ENCODE data around the gene DAD1. TPM values are rescaled to one million over a fixed set of nuclear protein-coding genes. Genes with fewer than 3 reads are reported as not detected.

The DAD1 gene
- total RNA-seq, 1 experiment from 2014 or later: 162 TPM

GRCh38 chr14:22536853-22537338, 52.1 kb downstream of the DAD1 start (continued):
- TF ChIP-seq ATF3 (IDR thresholded peaks at IDR 0.05): 0 out of 2 replicates have a peak, but pooled peaks have one; percentile 42

GRCh38 chr14:22535916-22536315, 53.1 kb downstream of the DAD1 start:
- BruUV-seq (replicated peaks): no TSS peak

More at GRCh38 chr14:22535916-22536315, 53.1 kb downstream of the DAD1 start:
- POLR2A ChIA-PET: no interaction called here
- H3K27ac ChIP-seq (ENCODE audit: low read depth, low read length): no peak overlapping the region
- DNase-seq (ENCODE audit: low read depth, low spot score): no peak
- no peaks in the 10 kb centered on the region for H3K9me3 ChIP-seq (ENCODE audit: control insufficient read depth in 1 of 2, insufficient read depth in 1 of 2, low read depth in 1 of 2, low read length in 2 of 2)
- intact Hi-C loops (cut with micrococcal nuclease): no loop called here
- RAD21 ChIA-PET (ENCODE audit: low non-redundant PET in 1 of 2, low total read pairs in 2 of 2, uncharacterized antibody in 2 of 2, unreplicated experiment in 2 of 2): no interaction called here
- no peak overlapping the region for H2AFZ ChIP-seq (ENCODE audit: low read depth, low read length, poor library complexity, severe bottlenecking)
- no peaks in the 10 kb centered on the region for H4K20me1 ChIP-seq (ENCODE audit: insufficient read depth)
- H3K27me3 ChIP-seq (ENCODE audit: insufficient read depth, low read length): no peaks in the 10 kb centered on the region
- H3K9me2 ChIP-seq (ENCODE audit: insufficient read depth): no peaks in the 10 kb centered on the region
- no peak overlapping the region for H3K4me2 ChIP-seq (ENCODE audit: low read length)
- no peak overlapping the region for H3K9ac ChIP-seq (ENCODE audit: low read length)
- no peaks in the 10 kb centered on the region for H3K79me2 ChIP-seq (ENCODE audit: insufficient read depth, low read length)
- ATAC-seq: no peak
- H3K4me3 ChIP-seq (replicated peaks in 1 of 2; ENCODE audit: low read depth in 1 of 2, low read length in 2 of 2): no peak overlapping the region
- TF ChIP-seq EGR1 (IDR thresholded peaks at IDR 0.05; ENCODE audit: low read depth): no peak
- no peak for TF ChIP-seq CTCF (IDR thresholded peaks at IDR 0.05 in 2 of 3, conservative IDR thresholded peaks at IDR 0.05 in 1 of 3; ENCODE audit: borderline replicate concordance in 1 of 3, insufficient read depth in 1 of 3, low read depth in 2 of 3, low read length in 2 of 3)
- no peak for TF ChIP-seq POLR2A (IDR thresholded peaks at IDR 0.05; ENCODE audit: borderline replicate concordance, extremely low read depth, insufficient read depth, insufficient read length)
- TF ChIP-seq SP1 (IDR thresholded peaks at IDR 0.05; ENCODE audit: low read depth): no peak
- TF ChIP-seq ZNF274 (IDR thresholded peaks at IDR 0.05; ENCODE audit: low read depth, low read length): no peak
- TF ChIP-seq POLR2AphosphoS5 (IDR thresholded peaks at IDR 0.05; ENCODE audit: low read depth, low read length): no peak
- no peak for TF ChIP-seq ZBTB33 (IDR thresholded peaks at IDR 0.05; ENCODE audit: extremely low read depth, insufficient replicate concordance, low read length)
- no peak for TF ChIP-seq SIN3A (IDR thresholded peaks at IDR 0.05; ENCODE audit: low read depth)
- no peak for TF ChIP-seq MAX (IDR thresholded peaks at IDR 0.05)
- TF ChIP-seq SRF (IDR thresholded peaks at IDR 0.05; ENCODE audit: low read depth): no peak
- no peak for TF ChIP-seq ZFX (IDR thresholded peaks at IDR 0.05)
- no peak for TF ChIP-seq CEBPB (IDR thresholded peaks at IDR 0.05; ENCODE audit: low read depth)
- no peak for TF ChIP-seq ELF1 (IDR thresholded peaks at IDR 0.05; ENCODE audit: borderline replicate concordance, low read depth)
- no peak for TF ChIP-seq EZH2phosphoT487 (IDR thresholded peaks at IDR 0.05; ENCODE audit: borderline replicate concordance)
- no peak for TF ChIP-seq RAD21 (IDR thresholded peaks at IDR 0.05; ENCODE audit: low read depth)
- no peak for TF ChIP-seq YY1 (IDR thresholded peaks at IDR 0.05; ENCODE audit: extremely low read depth, insufficient replicate concordance, low read depth, low read length)
- no peak for TF ChIP-seq JUND (IDR thresholded peaks at IDR 0.05)
- TF ChIP-seq ATF3 (IDR thresholded peaks at IDR 0.05): no peak
- no peak for TF ChIP-seq REST (IDR thresholded peaks at IDR 0.05; ENCODE audit: low read depth)
- peaks cover 12 to 22% of the 10 kb centered on the region in 2 experiments for H3K4me1 ChIP-seq (ENCODE audit: control insufficient read depth in 1 of 2, insufficient read depth in 2 of 2, low read length in 2 of 2)
- CTCF ChIA-PET: no interaction called here
- H3K36me3 ChIP-seq (ENCODE audit: control insufficient read depth in 1 of 2, insufficient read depth in 2 of 2, low read length in 2 of 2): no peaks in the 10 kb centered on the region
